SK-N-SH (cell line): ENCODE data around the gene PTPRD. TPM values are rescaled to one million over a fixed set of nuclear protein-coding genes. Genes with fewer than 3 reads are reported as not detected.
A peak's percentile ranks its signal among the peaks of the same experiment; 100 is the strongest.

Experiments
- CTCF ChIA-PET: fragments of 300-600, 350-600 bp; formaldehyde crosslinking; extraction: SDS; loops from one replicate; lab custom pipeline; 2021; lab: Yijun Ruan, JAX
- POLR2A ChIA-PET: fragments of 350-600 bp; sonication (Branson Sonifier 250); formaldehyde crosslinking; extraction: SDS; loops from one replicate; lab custom pipeline; 2020; ENCODE audit warnings: antibody characterized with exemption, inconsistent platforms; lab: Yijun Ruan, JAX
- DNase-seq: peaks from one replicate; pipeline ENCODE4 v3.0.0; 2012
- H2AFZ ChIP-seq: fragments of 200-600 bp; sonication (generic); 2 replicates; pipeline ENCODE4 v1.8.1; 2016; ENCODE audit warnings: antibody characterized with exemption, mild to moderate bottlenecking, low read depth
- H3F3A ChIP-seq: fragments of 200-600 bp; sonication (generic); replicated peaks from 2 replicates; pipeline ENCODE3; 2016; ENCODE audit warnings: antibody characterized with exemption, mild to moderate bottlenecking; ENCODE audit not compliant: insufficient read depth
- H3K27ac ChIP-seq, 2 experiments: fragments of 200-500 bp in 1 of 2; fragments of 200-600 bp in 1 of 2; sonication (Bioruptor generic) in 1 of 2; sonication (generic), shearing (Covaris generic) in 1 of 2; 2 replicates each; pipeline versions ENCODE4 v1.5.1 to v1.6.1; 2014 to 2016; ENCODE audit warnings: low read depth in 2 of 2, inconsistent platforms in 1 of 2, low read length in 1 of 2, mild to moderate bottlenecking in 1 of 2, mixed read lengths in 1 of 2
- H3K27me3 ChIP-seq: fragments of 200-600 bp; sonication (generic), shearing (Covaris generic); 2 replicates; pipeline ENCODE4 v1.6.1; 2016; ENCODE audit warnings: mixed run types; ENCODE audit not compliant: insufficient read depth
- H3K36me3 ChIP-seq, 2 experiments: fragments of 200-500 bp in 1 of 2; fragments of 200-600 bp in 1 of 2; sonication (Bioruptor generic) in 1 of 2; sonication (generic) in 1 of 2; replicated peaks in 1 of 2; 2 replicates each; pipeline versions ENCODE3 to v1.5.1; 2014 to 2016; ENCODE audit warnings: low read length in 1 of 2, mild to moderate bottlenecking in 1 of 2; ENCODE audit not compliant: insufficient read depth in 2 of 2, control insufficient read depth in 1 of 2
- H3K4me1 ChIP-seq, 2 experiments: fragments of 200-500 bp in 1 of 2; fragments of 200-600 bp in 1 of 2; sonication (Bioruptor generic) in 1 of 2; sonication (generic), shearing (Covaris generic) in 1 of 2; 2 replicates each; pipeline versions ENCODE4 v1.5.1 to v1.6.1; 2014 to 2016; ENCODE audit warnings: low read depth in 1 of 2, low read length in 1 of 2, mixed run types in 1 of 2; ENCODE audit not compliant: insufficient read depth in 2 of 2, control insufficient read depth in 1 of 2
- H3K4me2 ChIP-seq: fragments of 200-600 bp; sonication (generic), shearing (Covaris generic); 2 replicates; pipeline ENCODE4 v1.6.1; 2017; ENCODE audit warnings: mixed run types
- H3K4me3 ChIP-seq, 2 experiments: fragments of 200-500 bp in 1 of 2; fragments of 200-600 bp in 1 of 2; sonication (Bioruptor generic) in 1 of 2; sonication (generic), shearing (Covaris generic) in 1 of 2; 2 replicates each; pipeline versions ENCODE4 v1.5.1 to v1.8.1; 2014 to 2016; ENCODE audit warnings: low read depth in 2 of 2, inconsistent platforms in 1 of 2, low read length in 1 of 2, mild to moderate bottlenecking in 1 of 2, mixed read lengths in 1 of 2, moderate library complexity in 1 of 2
- H3K79me2 ChIP-seq: fragments of 200-600 bp; sonication (generic); 2 replicates; pipeline ENCODE4 v1.8.1; 2017; ENCODE audit warnings: mild to moderate bottlenecking; ENCODE audit not compliant: insufficient read depth
- H3K9ac ChIP-seq: fragments of 200-600 bp; sonication (generic); 2 replicates; pipeline ENCODE4 v1.6.1; 2017; ENCODE audit warnings: mixed run types
- H3K9me2 ChIP-seq: fragments of 200-600 bp; sonication (generic); 2 replicates; pipeline ENCODE4 v1.6.1; 2017; ENCODE audit warnings: mixed run types
- H3K9me3 ChIP-seq: fragments of 200-600 bp; sonication (generic); 2 replicates; pipeline ENCODE4 v1.6.1; 2017; ENCODE audit warnings: mixed run types, mild to moderate bottlenecking, moderate library complexity
- H4K20me1 ChIP-seq: fragments of 200-600 bp; sonication (generic); 2 replicates; pipeline ENCODE4 v1.6.1; 2017; ENCODE audit warnings: mild to moderate bottlenecking, mixed run types; ENCODE audit not compliant: insufficient read depth
- CHD2 ChIP-seq: fragments of 150-350 bp; IDR thresholded peaks from 2 replicates; pipeline ENCODE4 v1.6.1; 2018; ENCODE audit warnings: low read length; ENCODE audit not compliant: partially characterized antibody
- ELF1 ChIP-seq: IDR thresholded peaks from 2 replicates; pipeline ENCODE4 v1.4.0; 2012
- EZH2phosphoT487 ChIP-seq: fragments of 200-600 bp; sonication (generic); IDR thresholded peaks from 2 replicates; pipeline ENCODE4 v1.6.1; 2017; ENCODE audit warnings: low read depth, mixed run types, mild to moderate bottlenecking, antibody characterized with exemption, moderate library complexity, borderline replicate concordance
- FOXJ3 ChIP-seq: sonication (generic); formaldehyde crosslinking; IDR thresholded peaks from 2 replicates; pipeline ENCODE4 v1.5.1; 2020; ENCODE audit warnings: mild to moderate bottlenecking, missing genetic modification reagents
- IRF3 ChIP-seq: fragments of 150-350 bp; IDR thresholded peaks from 2 replicates; pipeline ENCODE4 v1.6.1; 2016; ENCODE audit warnings: mild to moderate bottlenecking, low read depth, low read length
- NFIC ChIP-seq: IDR thresholded peaks from 2 replicates; pipeline ENCODE4 v1.4.0; 2012; ENCODE audit warnings: borderline replicate concordance
- NRF1 ChIP-seq: IDR thresholded peaks from 2 replicates; pipeline ENCODE4 v1.6.1; 2012; ENCODE audit warnings: low read depth, mild to moderate bottlenecking, low read length
- PBX3 ChIP-seq: IDR thresholded peaks from 2 replicates; pipeline ENCODE4; 2012
- RAD21 ChIP-seq: IDR thresholded peaks from 2 replicates; pipeline ENCODE4 v1.6.1; 2012; ENCODE audit warnings: mild to moderate bottlenecking, low read length
- REST ChIP-seq: IDR thresholded peaks from 2 replicates; pipeline ENCODE4 v1.6.1; 2012; ENCODE audit warnings: mild to moderate bottlenecking, low read depth, low read length, moderate library complexity
- RFX5 ChIP-seq: IDR thresholded peaks from 2 replicates; pipeline ENCODE4 v1.6.1; 2012; ENCODE audit warnings: mild to moderate bottlenecking, improper control_type of control experiment, low read length
- RXRA ChIP-seq: IDR thresholded peaks from 2 replicates; pipeline ENCODE4 v1.4.0; 2012; ENCODE audit warnings: low read depth, mild to moderate bottlenecking, borderline replicate concordance
- SIN3A ChIP-seq: IDR thresholded peaks from 2 replicates; pipeline ENCODE4 v1.6.1; 2012; ENCODE audit warnings: low read depth, mild to moderate bottlenecking, low read length, moderate library complexity, borderline replicate concordance
- TAF1 ChIP-seq: IDR thresholded peaks from 2 replicates; pipeline ENCODE4 v1.6.1; 2012; ENCODE audit warnings: low read depth, mild to moderate bottlenecking, low read length, moderate library complexity, borderline replicate concordance
- USF2 ChIP-seq: fragments of 150-350 bp; IDR thresholded peaks from 2 replicates; pipeline ENCODE4 v1.6.1; 2017; ENCODE audit warnings: antibody characterized with exemption, low read length, low read depth, borderline replicate concordance
- YY1 ChIP-seq: IDR thresholded peaks from 2 replicates; pipeline ENCODE4 v1.4.0; 2012; ENCODE audit warnings: low read depth, mild to moderate bottlenecking
- ZBTB33 ChIP-seq: IDR thresholded peaks from 2 replicates; pipeline ENCODE4 v1.4.0; 2012; ENCODE audit warnings: low read depth, borderline replicate concordance
- WGBS: methylation state at CpG from one replicate; pipeline ENCODE4 v1.1.6; 2017; ENCODE audit warnings: low lambda C conversion rate; 5-methylcytosine and 5-hydroxymethylcytosine counted together
- polyA plus RNA-seq, 3 experiments: library from polyadenylated mRNA; depleted of rRNA; stranded (reverse); fragments of >200 nt; gene quantifications; 2 replicates each; pipeline ENCODE4 v1.2.3, GENCODE V29; 2012
- TF ChIP-seq, protein P1 (sequence below): fragments of 200-600 bp; sonication (generic); IDR thresholded peaks from 2 replicates; pipeline ENCODE4 v1.6.1; 2017; ENCODE audit warnings: antibody characterized with exemption, mild to moderate bottlenecking, moderate library complexity
- TF ChIP-seq, protein P2 (sequence below): IDR thresholded peaks from 2 replicates; pipeline ENCODE4 v1.4.0; 2012; ENCODE audit warnings: low read depth

PTPRD gene
- polyA plus RNA-seq, 1 of the 3 experiments (the other 2 are of a cell fraction) = 0.15 TPM

DNA sequence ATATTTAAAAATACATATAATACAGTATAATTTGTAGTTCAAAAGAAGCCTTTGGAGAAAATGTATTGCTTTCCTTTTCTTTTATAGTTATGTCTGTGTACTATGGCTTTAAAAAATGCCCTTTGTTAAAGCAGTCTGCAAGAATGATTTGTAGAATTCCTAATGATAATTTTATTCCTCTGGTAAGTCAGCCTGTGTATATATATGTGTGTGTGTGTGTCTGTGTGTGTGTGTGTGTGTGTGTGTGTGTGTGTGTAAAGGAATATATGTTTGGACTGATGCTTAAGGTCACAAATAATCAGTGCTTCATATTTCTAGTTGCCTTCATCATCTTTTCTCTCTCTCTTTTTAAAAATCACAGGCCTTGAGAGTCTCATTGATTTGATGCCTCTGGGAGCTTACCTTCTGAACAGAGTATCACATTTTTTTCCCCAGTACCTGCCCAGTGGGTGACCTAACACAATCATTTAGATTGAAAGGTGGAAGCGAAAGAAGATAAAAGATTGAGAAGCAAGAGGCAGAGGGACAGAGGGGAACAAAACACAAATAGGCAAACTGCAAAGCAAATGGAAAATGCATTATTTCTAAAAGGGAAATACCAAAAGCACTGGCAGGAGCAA, 2104.0 kb downstream of the PTPRD start:
- H3K27ac ChIP-seq = peak overlapping the region in 1 of 2 experiments; percentile 19; a peak in 1 of 4 replicates
- no peaks in the 10 kb centered on the region; a peak in 1 of 4 replicates for H3K4me1 ChIP-seq
- H3K79me2 ChIP-seq = no peaks in the 10 kb centered on the region
- H3K4me3 ChIP-seq = no peak overlapping the region
- H3K9me2 ChIP-seq = no peaks in the 10 kb centered on the region
- no peaks in the 10 kb centered on the region for H3K9me3 ChIP-seq
- 69% methylated on average over 1 of the region's 1 CpG for WGBS
- DNase-seq = no peak
- ChIA-PET POLR2A (no interaction called here), CTCF (no interaction called here)
- H3F3A ChIP-seq = no peaks in the 10 kb centered on the region
- no peak overlapping the region for H3K4me2 ChIP-seq
- no peaks in the 10 kb centered on the region for H3K36me3 ChIP-seq
- H3K27me3 ChIP-seq = no peaks in the 10 kb centered on the region
- TF ChIP-seq RFX5 (no peak), NRF1 (no peak), YY1 (no peak), NFIC (no peak), REST (no peak), PBX3 (no peak), FOXJ3 (no peak), RAD21 (no peak), EZH2phosphoT487 (no peak), CHD2 (no peak), ELF1 (no peak), IRF3 (no peak), SIN3A (no peak), ZBTB33 (no peak), USF2 (no peak), RXRA (no peak), TAF1 (no peak)
- TF ChIP-seq, protein P1, sequence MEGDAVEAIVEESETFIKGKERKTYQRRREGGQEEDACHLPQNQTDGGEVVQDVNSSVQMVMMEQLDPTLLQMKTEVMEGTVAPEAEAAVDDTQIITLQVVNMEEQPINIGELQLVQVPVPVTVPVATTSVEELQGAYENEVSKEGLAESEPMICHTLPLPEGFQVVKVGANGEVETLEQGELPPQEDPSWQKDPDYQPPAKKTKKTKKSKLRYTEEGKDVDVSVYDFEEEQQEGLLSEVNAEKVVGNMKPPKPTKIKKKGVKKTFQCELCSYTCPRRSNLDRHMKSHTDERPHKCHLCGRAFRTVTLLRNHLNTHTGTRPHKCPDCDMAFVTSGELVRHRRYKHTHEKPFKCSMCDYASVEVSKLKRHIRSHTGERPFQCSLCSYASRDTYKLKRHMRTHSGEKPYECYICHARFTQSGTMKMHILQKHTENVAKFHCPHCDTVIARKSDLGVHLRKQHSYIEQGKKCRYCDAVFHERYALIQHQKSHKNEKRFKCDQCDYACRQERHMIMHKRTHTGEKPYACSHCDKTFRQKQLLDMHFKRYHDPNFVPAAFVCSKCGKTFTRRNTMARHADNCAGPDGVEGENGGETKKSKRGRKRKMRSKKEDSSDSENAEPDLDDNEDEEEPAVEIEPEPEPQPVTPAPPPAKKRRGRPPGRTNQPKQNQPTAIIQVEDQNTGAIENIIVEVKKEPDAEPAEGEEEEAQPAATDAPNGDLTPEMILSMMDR = no peak
- TF ChIP-seq, protein P2, sequence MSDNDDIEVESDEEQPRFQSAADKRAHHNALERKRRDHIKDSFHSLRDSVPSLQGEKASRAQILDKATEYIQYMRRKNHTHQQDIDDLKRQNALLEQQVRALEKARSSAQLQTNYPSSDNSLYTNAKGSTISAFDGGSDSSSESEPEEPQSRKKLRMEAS = no peak
- no peak overlapping the region for H2AFZ ChIP-seq
- no peak overlapping the region for H3K9ac ChIP-seq
- no peaks in the 10 kb centered on the region for H4K20me1 ChIP-seq
